ENCODE measurements around the gene MAMDC4.
"Not testable (repeated sequence)": the region's sequence is repeated elsewhere in the genome, so short reads cannot be mapped to it uniquely, and the experiment has no call there.

MAMDC4 gene

GRCh38 chr9:136867480-136867879 lies 15.3 kb downstream of the MAMDC4 start:
- DNase-seq (ENCODE audit: low read depth) = no peak
- TF ChIP-seq, protein P1, sequence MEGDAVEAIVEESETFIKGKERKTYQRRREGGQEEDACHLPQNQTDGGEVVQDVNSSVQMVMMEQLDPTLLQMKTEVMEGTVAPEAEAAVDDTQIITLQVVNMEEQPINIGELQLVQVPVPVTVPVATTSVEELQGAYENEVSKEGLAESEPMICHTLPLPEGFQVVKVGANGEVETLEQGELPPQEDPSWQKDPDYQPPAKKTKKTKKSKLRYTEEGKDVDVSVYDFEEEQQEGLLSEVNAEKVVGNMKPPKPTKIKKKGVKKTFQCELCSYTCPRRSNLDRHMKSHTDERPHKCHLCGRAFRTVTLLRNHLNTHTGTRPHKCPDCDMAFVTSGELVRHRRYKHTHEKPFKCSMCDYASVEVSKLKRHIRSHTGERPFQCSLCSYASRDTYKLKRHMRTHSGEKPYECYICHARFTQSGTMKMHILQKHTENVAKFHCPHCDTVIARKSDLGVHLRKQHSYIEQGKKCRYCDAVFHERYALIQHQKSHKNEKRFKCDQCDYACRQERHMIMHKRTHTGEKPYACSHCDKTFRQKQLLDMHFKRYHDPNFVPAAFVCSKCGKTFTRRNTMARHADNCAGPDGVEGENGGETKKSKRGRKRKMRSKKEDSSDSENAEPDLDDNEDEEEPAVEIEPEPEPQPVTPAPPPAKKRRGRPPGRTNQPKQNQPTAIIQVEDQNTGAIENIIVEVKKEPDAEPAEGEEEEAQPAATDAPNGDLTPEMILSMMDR (conservative IDR thresholded peaks at IDR 0.05; ENCODE audit: low read length) = no peak
- H3K4me3 ChIP-seq (ENCODE audit: low read length) = no peak overlapping the region

DNA sequence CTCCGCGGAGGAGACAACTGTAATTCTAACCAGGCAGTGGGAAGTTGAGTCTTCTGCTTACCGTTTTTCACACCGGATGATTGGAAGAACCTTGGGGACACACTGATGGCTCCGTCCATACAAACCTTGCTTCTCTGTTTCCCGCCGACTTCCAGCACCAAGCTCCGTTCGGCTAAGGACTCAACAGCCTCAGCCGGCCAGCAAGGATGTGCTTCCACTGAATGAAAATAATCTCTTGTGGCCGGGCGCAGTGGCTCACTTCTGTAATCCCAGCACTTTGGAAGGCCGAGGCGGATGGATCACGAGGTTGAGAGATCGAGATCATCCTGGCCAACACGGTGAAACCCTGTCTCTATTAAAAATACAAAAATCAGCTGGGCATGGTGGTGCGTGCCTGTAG lies 15.8 kb downstream of the MAMDC4 start:
- no peak for DNase-seq (ENCODE audit: low read depth)
- H3K4me3 ChIP-seq (ENCODE audit: low read length) = no peak overlapping the region
- TF ChIP-seq, protein P1 (conservative IDR thresholded peaks at IDR 0.05; ENCODE audit: low read length) = no peak

DNA sequence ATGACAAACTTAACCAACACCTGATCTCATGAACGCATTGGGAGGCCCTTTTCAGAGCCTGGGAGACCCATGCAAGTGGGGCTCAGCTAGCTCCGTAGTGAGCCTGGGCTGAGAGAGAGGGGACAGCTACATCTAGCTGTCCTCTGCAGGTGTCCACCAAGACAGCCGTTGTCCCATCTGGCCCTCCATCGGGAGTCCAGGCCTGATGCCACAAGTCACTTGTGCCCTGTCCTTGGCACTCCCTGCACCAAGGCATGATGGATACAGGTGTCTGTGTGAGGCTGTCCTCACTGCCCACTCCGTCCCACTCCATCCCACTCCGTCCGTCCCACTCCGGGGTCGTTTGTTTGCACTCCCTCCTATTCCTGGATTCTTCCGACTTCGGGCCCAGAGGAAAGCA lies 16.5 kb downstream of the MAMDC4 start:
- DNase-seq (ENCODE audit: low read depth) = no peak
- TF ChIP-seq, protein P1 (conservative IDR thresholded peaks at IDR 0.05; ENCODE audit: low read length) = no peak
- no peak overlapping the region for H3K4me3 ChIP-seq (ENCODE audit: low read length)

GRCh38 chr9:136869611-136870010 lies 17.5 kb downstream of the MAMDC4 start:
- DNase-seq (ENCODE audit: low read depth); H3K4me3 ChIP-seq (ENCODE audit: low read length): not testable (repeated sequence)

GRCh38 chr9:136875155-136875554 lies 23.0 kb downstream of the MAMDC4 start:
- DNase-seq (ENCODE audit: low read depth) = no peak
- H3K4me3 ChIP-seq (ENCODE audit: low read length) = no peak overlapping the region
- TF ChIP-seq, protein P1 (conservative IDR thresholded peaks at IDR 0.05; ENCODE audit: low read length) = no peak

DNA sequence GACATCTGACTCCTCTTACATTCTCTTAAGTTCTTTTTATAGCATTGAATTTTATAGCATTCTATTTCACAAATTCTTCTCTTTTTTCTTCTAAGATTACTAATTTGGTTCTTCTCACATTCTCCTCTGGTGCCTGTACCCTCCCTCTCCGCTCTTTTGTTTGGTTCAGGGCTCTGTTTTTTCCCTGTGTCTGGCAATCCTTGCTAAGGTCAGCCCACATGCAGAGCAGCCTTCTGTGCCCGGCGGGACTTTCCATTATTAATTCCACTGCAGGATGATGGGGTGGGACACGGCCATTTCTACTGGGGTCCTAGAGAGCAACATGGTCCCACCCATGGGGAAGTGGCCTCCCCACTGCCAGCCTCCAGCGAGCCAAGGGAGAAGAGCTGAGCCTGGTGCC lies 24.3 kb downstream of the MAMDC4 start:
- DNase-seq (ENCODE audit: low read depth) = no peak
- TF ChIP-seq, protein P1 (conservative IDR thresholded peaks at IDR 0.05; ENCODE audit: low read length) = no peak
- no peak overlapping the region for H3K4me3 ChIP-seq (ENCODE audit: low read length)

DNA sequence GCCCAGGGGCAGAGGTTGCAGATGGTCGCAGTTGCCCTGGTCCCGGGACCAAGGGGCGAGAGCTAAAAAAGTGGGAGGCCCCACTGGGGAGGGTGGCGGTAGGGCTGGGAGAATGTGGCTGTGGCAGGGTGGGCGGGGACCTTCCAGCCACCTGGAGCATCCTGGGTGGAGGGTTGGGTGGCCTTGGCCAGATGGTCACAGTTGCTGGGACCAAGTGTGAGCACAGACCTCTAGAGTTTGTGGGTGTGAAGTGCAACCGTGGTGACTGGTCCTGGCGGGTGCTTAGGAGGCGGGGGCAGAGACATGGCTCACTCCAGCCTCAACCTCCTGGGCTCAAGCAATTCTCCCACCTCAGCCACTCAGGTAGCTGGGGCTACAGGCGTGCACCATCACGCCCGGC lies 28.5 kb downstream of the MAMDC4 start:
- H3K4me3 ChIP-seq (ENCODE audit: low read length) = no peak overlapping the region
- TF ChIP-seq, protein P1 (conservative IDR thresholded peaks at IDR 0.05; ENCODE audit: low read length) = no peak
- DNase-seq (ENCODE audit: low read depth) = no peak

DNA sequence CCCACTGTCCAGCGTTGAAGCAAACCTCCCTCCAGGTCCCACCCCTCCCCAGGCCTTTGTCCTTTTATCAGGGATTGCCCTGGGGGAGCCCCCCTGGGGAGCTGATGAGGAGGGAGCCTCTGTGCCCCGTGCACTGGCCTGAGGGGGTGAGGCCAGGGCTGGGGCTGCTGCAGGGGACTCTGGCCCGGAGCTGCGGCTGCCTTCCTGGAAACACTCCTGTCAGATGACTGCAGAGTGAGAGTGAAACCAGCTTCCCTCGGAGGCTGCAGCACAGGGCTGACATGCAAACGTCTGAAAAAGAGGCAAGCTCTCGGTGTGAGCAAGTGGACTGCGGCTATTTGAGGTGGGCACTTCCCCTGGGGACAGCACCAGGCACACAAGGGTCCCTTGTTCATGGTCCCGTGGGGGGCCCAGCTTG lies 29.6 kb downstream of the MAMDC4 start:
- H3K4me3 ChIP-seq (ENCODE audit: low read length) = no peak overlapping the region
- TF ChIP-seq, protein P1 (conservative IDR thresholded peaks at IDR 0.05; ENCODE audit: low read length) = no peak
- no peak for DNase-seq (ENCODE audit: low read depth)

Measured in AG10803 (cell line).